HUES6 (cell line): ENCODE measurements around the gene COPRS.
A peak's percentile ranks its signal among the peaks of the same experiment; 100 is the strongest.

Source experiments
- H3K27ac ChIP-seq: 2 replicates; pipeline ENCODE4 v1.7.0; 2013; ENCODE audit warnings: low read depth, mild to moderate bottlenecking, low read length, inconsistent platforms
- H3K27me3 ChIP-seq: 2 replicates; pipeline ENCODE4 v1.6.1; 2013; ENCODE audit warnings: low read length; ENCODE audit not compliant: control insufficient read depth, insufficient read depth
- H3K36me3 ChIP-seq: 2 replicates; pipeline ENCODE4 v1.6.1; 2013; ENCODE audit warnings: low read length; ENCODE audit not compliant: control insufficient read depth, insufficient read depth
- H3K4me1 ChIP-seq: 2 replicates; pipeline ENCODE4 v1.6.1; 2013; ENCODE audit warnings: low read length; ENCODE audit not compliant: control insufficient read depth, insufficient read depth
- H3K4me3 ChIP-seq: 2 replicates; pipeline ENCODE4 v1.5.1; 2013; ENCODE audit warnings: low read depth, low read length
- H3K9ac ChIP-seq: one replicate; pipeline ENCODE4 v1.6.1; 2013; ENCODE audit warnings: mild to moderate bottlenecking, low read length
- H3K9me3 ChIP-seq: 2 replicates; pipeline ENCODE4 v1.6.1; 2013; ENCODE audit warnings: low read depth, low read length; ENCODE audit not compliant: control insufficient read depth, insufficient read depth

Gene COPRS, protein sequence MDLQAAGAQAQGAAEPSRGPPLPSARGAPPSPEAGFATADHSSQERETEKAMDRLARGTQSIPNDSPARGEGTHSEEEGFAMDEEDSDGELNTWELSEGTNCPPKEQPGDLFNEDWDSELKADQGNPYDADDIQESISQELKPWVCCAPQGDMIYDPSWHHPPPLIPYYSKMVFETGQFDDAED

DNA sequence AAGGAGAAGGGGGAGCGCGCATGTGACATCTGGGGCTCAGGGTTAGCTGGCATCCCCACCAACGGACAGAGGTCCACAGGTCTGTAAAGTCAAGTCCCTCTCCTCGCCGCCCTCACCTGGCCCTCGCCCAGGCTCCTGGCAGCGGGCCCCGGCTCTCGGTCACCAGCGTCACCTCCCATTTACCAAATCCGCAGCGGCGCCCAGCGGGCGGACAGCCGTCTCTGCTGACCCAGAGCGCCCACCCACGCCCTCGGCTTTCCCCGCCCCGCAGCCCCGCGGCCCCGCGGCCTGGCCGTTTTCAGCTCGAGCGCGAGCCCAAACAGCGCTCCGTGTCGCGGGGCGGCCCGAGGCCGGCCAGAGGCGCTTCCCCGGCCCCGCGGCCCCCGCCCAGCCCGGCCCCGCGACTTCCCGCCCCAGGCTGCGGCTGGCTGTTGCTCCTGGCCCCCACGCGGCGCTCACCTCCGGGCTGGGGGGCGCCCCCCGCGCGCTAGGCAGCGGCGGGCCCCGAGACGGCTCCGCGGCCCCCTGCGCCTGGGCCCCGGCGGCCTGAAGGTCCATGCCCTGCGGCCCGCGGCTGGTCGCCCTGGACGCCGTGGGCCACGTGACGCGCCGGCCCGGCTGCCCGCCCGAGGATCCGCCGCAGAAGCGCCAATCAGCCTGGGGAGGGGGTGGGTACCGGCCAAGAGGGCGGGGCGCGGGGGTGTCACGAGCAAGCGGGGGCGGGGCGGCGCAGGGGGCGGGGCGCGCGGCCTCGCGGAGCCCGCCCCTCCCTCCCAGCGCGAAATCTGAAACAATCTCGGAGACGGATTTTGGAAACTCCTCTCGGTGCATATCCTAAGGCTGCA lies at the start of gene COPRS:
COPRS (minus strand) TSS at position 603 of the 845 bp plus-strand sequence; CDS start at position 558, 45 bp downstream.
- peak within 1 kb of the TSS; percentile 87 for H3K4me3 ChIP-seq
- no peak within 1 kb of the TSS for H3K27ac ChIP-seq
- H3K4me1 ChIP-seq = peaks cover 12% of the 10 kb centered on the region
- H3K27me3 ChIP-seq = peaks cover 5% of the 10 kb centered on the region
- H3K9ac ChIP-seq = peak within 1 kb of the TSS; percentile 82
- H3K9me3 ChIP-seq = no peaks in the 10 kb centered on the region
- peaks cover 28% of the 10 kb centered on the region for H3K36me3 ChIP-seq

DNA sequence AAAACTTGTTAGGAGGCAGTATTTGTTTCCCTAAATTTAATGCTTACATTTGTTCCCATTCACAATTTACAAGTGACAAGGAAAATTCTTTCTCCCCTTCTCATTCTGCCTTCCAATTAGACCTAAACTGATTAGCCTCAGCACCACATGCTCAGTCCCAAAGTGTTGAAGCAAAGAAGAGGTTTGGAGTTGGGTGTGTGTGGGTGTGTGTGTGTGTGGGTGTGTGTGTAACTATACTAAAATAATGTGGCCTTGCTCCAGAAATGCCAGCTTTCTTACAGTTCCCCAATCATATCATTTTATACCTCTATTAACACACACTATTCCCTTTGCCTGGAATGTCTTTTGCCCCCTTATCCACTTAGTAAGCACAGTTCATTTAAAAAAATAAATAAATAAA lies 49.3 kb upstream of the COPRS start:
- no peaks in the 10 kb centered on the region for H3K36me3 ChIP-seq
- no peak overlapping the region for H3K4me3 ChIP-seq
- no peaks in the 10 kb centered on the region for H3K9me3 ChIP-seq
- no peak overlapping the region for H3K27ac ChIP-seq
- no peaks in the 10 kb centered on the region for H3K27me3 ChIP-seq
- H3K4me1 ChIP-seq = no peaks in the 10 kb centered on the region; the same call in 1 of the 2 replicates
- H3K9ac ChIP-seq = no peak overlapping the region

DNA sequence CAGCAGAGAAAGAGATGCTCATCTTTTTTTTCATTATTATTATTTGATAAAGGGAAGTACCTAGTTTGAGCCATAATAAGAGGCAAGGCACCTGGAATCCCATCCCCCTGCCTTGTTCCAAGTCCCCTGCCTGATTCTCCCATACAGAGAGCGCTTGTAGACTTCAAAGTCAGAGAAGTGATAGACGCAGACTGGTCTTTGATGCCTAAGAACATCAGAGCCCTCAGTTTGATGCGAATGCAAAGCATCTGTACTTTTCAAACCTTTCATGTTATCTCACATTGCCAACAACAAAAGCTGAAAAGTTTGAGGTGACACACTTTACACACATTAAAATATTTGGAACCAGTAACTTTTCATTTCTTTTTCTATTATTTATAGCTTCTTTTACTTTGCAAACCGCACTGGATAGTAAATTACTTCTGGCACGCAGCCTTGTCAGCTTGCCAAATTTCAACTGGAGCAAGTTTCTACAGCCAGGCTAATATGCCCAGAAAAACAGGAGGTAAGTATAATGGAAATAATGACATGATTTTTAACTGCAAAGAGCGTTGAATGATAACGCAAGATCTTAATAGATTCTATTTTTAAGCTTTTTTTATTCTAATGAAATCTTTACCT lies 48.4 kb upstream of the COPRS start:
- Histone ChIP-seq H3K27me3 (no peaks in the 10 kb centered on the region), H3K9me3 (no peaks in the 10 kb centered on the region), H3K9ac (no peak overlapping the region), H3K4me3 (no peak overlapping the region), H3K4me1 (no peaks in the 10 kb centered on the region; the same call in 1 of the 2 replicates), H3K27ac (no peak overlapping the region), H3K36me3 (no peaks in the 10 kb centered on the region)

DNA sequence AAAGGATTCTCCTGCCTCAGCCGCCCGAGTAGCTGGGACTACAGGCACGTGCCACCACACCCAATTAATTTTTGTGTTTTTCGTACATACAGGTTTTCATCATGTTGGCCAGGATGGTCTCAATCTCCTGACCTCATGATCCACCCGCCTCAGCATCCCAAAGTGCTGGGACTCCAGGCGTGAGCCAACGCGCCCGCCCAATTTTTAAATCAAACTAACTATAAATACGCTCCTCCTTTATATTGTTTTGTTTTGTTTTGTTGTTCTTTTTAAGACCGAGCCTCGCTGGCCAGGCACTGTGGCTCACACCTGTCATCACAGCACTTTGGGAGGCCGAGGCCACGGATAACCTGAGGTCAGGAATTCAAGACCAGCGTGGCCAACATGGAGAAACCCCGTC lies 44.4 kb upstream of the COPRS start:
- no peak overlapping the region for H3K9ac ChIP-seq
- H3K4me1 ChIP-seq = peaks cover 3% of the 10 kb centered on the region; the same call in 1 of the 2 replicates
- no peak overlapping the region for H3K4me3 ChIP-seq
- no peaks in the 10 kb centered on the region for H3K9me3 ChIP-seq
- peaks cover 13% of the 10 kb centered on the region for H3K36me3 ChIP-seq
- no peaks in the 10 kb centered on the region for H3K27me3 ChIP-seq
- no peak overlapping the region for H3K27ac ChIP-seq

DNA sequence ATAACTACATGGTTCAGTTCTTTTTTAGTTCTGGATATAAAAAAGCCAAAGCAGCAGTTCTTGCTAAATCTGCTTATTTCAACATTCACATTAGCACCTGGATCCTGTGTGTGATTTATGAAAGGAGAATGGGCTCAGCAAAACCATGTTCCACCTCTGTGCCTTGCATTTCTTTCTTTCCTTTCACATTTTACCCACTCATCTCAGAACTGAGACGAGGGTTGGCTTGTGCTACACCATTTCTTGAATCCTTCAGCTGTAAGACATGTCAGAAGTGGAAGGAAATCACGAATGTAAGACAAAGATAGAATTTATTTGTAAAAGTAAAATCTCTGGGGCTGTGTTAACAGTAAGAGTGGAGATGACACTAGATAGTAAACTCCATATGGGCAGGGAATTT lies 43.6 kb upstream of the COPRS start:
- no peak overlapping the region for H3K9ac ChIP-seq
- no peak overlapping the region for H3K4me3 ChIP-seq
- no peaks in the 10 kb centered on the region for H3K9me3 ChIP-seq
- H3K27ac ChIP-seq = no peak overlapping the region
- no peaks in the 10 kb centered on the region for H3K27me3 ChIP-seq
- H3K4me1 ChIP-seq = 0 out of 2 replicates have a peak, but pooled peaks cover 3% of the 10 kb centered on the region
- H3K36me3 ChIP-seq = peaks cover 20% of the 10 kb centered on the region

DNA sequence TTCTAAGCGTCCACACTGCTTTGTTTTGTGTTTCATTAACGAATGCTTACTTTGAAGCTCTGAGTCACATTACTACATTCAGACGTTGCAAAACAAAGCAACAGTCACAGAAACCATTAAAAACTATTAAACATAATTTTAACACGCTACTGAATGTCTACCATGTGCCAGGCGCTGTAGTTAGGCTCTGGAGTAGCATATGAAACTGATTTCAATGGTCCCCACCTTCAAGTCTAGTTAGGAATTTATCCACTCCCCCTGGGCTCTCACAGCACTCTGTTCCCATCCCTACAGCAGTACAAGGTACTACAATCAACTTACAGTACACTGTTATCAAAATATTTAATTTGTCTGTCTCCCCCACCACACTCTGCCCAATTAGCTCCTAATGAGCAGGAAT lies 41.8 kb upstream of the COPRS start:
- Histone ChIP-seq H3K27me3 (no peaks in the 10 kb centered on the region), H3K4me1 (0 out of 2 replicates have a peak, but pooled peaks cover 3% of the 10 kb centered on the region), H3K27ac (peak overlapping the region; percentile 52; the same call in 1 of the 2 replicates), H3K9ac (peak overlapping the region; percentile 80), H3K9me3 (no peaks in the 10 kb centered on the region), H3K4me3 (peak overlapping the region; percentile 93), H3K36me3 (peaks cover 37% of the 10 kb centered on the region)

DNA sequence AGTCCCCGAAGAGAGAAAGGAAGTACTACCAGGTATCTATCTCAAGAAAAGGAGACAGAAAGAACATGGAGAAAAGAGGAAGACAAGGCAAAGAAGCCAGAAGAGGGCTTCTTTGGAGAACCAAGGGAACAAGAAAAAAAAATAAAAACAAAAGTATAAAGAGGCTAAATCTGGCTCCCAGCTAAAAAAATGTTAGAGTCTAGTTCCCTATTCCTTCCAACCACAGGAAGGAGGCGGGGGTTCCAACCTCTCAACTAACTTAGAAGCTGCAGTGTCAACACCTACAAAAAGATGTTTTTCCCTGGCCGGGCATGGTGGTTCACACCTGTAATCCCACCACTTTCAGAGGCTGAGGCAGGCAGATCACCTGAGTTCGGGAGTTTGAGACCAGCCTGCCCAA lies 29.1 kb upstream of the COPRS start:
- Histone ChIP-seq H3K36me3 (peaks cover 92% of the 10 kb centered on the region), H3K4me3 (no peak overlapping the region), H3K9ac (no peak overlapping the region), H3K27me3 (no peaks in the 10 kb centered on the region), H3K9me3 (no peaks in the 10 kb centered on the region), H3K27ac (no peak overlapping the region), H3K4me1 (no peaks in the 10 kb centered on the region)

DNA sequence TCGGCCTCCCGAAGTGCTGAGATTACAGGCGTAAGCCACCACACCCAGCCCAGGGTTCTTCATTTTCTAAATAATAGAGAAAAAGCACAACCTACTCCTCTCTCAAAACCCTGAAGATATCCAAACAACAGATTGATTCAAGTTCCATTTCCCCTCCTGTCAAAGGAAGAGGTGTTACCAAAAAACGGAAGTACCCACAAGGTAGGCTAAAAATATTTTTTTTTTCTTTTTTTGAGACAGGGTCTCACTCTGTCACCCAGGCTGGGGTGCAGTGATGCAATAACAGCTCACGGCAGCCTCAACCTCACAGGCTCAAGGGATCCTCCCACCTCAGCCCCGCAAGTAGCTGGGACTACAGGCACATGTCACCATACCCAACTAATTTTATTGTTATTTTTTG lies 23.5 kb upstream of the COPRS start:
- H3K4me1 ChIP-seq = no peaks in the 10 kb centered on the region
- no peaks in the 10 kb centered on the region for H3K27me3 ChIP-seq
- H3K9ac ChIP-seq = no peak overlapping the region
- H3K27ac ChIP-seq = no peak overlapping the region
- peaks cover 92% of the 10 kb centered on the region for H3K36me3 ChIP-seq
- no peaks in the 10 kb centered on the region for H3K9me3 ChIP-seq
- H3K4me3 ChIP-seq = no peak overlapping the region

DNA sequence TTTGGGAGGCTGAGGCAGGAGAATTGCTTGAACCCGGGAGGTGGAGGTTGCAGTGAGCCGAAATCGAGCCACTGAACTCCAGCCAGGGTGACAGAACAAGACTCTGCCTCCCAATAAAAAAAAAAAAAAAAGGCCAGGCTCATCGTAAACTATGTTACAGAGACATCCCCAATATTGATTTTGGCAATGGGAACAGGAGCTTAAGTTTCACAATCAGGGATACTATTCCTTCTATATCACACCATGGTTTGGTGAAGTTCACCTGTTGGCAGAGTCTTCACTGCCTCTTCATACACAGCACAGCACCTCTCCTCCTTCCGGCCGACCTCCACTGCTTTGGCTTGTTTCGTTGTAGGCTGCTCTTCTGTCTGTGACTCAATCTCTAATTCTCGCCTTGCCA lies 21.3 kb upstream of the COPRS start:
- H3K4me3 ChIP-seq = no peak overlapping the region
- no peak overlapping the region for H3K9ac ChIP-seq
- no peaks in the 10 kb centered on the region for H3K4me1 ChIP-seq
- H3K36me3 ChIP-seq = peaks cover 88% of the 10 kb centered on the region
- H3K27me3 ChIP-seq = no peaks in the 10 kb centered on the region
- no peaks in the 10 kb centered on the region for H3K9me3 ChIP-seq
- no peak overlapping the region for H3K27ac ChIP-seq

DNA sequence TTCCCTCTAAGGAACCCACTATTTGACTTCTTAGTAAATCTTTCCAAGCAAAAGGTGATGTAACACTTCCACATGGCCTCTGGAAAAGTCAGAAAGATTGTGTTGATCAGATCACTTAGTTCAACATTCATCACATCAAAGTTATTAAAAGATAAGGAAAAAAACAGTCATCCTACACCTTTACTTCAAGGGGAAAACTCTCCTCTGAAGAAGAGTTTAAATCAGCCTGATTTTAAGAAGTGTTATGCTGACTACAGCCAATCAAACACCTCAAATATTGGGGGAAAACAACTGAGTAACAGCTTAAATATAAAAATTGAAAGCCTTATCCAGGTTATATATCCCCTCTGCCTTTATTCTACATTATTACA lies 19.6 kb upstream of the COPRS start:
- Histone ChIP-seq H3K4me1 (no peaks in the 10 kb centered on the region), H3K36me3 (peaks cover 88% of the 10 kb centered on the region), H3K27ac (no peak overlapping the region), H3K4me3 (no peak overlapping the region), H3K27me3 (no peaks in the 10 kb centered on the region), H3K9me3 (no peaks in the 10 kb centered on the region), H3K9ac (no peak overlapping the region)
